Skeletal muscle tissue (tissue), 4 donors: ENCODE results near the gene GPR68. TPM values are rescaled to one million over a fixed set of nuclear protein-coding genes. Genes with fewer than 3 reads are reported as not detected.

Experiments
- H3K27ac ChIP-seq: one replicate; pipeline ENCODE4 v1.7.0; 2013; ENCODE audit warnings: mild to moderate bottlenecking, low read depth, low read length, inconsistent platforms
- H3K27me3 ChIP-seq, 3 donors: one replicate each; pipeline ENCODE4 v1.7.0; 2013; ENCODE audit warnings: low read length in 3 of 3; ENCODE audit not compliant: control insufficient read depth in 3 of 3, insufficient read depth in 3 of 3
- H3K36me3 ChIP-seq, 3 donors: one replicate each; pipeline ENCODE4 v1.7.0; 2013; ENCODE audit warnings: low read length in 3 of 3; ENCODE audit not compliant: control insufficient read depth in 3 of 3, insufficient read depth in 3 of 3
- H3K4me1 ChIP-seq, 3 donors: one replicate each; pipeline ENCODE4 v1.7.0; 2013; ENCODE audit warnings: low read length in 3 of 3, mild to moderate bottlenecking in 3 of 3; ENCODE audit not compliant: control insufficient read depth in 3 of 3, insufficient read depth in 3 of 3
- H3K4me3 ChIP-seq, 3 donors: one replicate each; pipeline ENCODE4 v1.7.0; 2013; ENCODE audit warnings: low read length in 3 of 3
- H3K9ac ChIP-seq, 3 donors: one replicate each; pipeline ENCODE4 v1.7.0; 2013; ENCODE audit warnings: low read length in 3 of 3, mild to moderate bottlenecking in 3 of 3, moderate library complexity in 2 of 3, low read depth in 1 of 3
- H3K9me3 ChIP-seq, 3 donors: one replicate each; pipeline ENCODE4 v1.7.0; 2013; ENCODE audit warnings: low read length in 3 of 3; ENCODE audit not compliant: control insufficient read depth in 3 of 3
- total RNA-seq: library from RNA; depleted of rRNA; stranded (reverse); fragments of >200 nt; gene quantifications from one replicate; pipeline ENCODE4 v1.2.3, GENCODE V29; 2014
- donor health status: Osteomylitis.

GPR68 gene
- total RNA-seq, 1 donor from 2014 or later, result 0.52 TPM

GRCh38 chr14:91225025-91225424 is 19.5 kb downstream of the GPR68 start:
- Histone ChIP-seq H3K9ac (no peak overlapping the region), H3K27me3 (no peaks in the 10 kb centered on the region), H3K4me3 (no peak overlapping the region), H3K36me3 (peaks cover 39 to 46% (median 44%) of the 10 kb centered on the region in 3 donors), H3K9me3 (no peaks in the 10 kb centered on the region), H3K27ac (no peak overlapping the region), H3K4me1 (peaks cover 3 to 6% (median 4%) of the 10 kb centered on the region in 3 donors)

- Histone ChIP-seq H3K4me3 (no peak overlapping the region), H3K27me3 (no peaks in the 10 kb centered on the region), H3K27ac (no peak overlapping the region), H3K9me3 (no peaks in the 10 kb centered on the region), H3K36me3 (peaks cover 32 to 45% (median 38%) of the 10 kb centered on the region in 3 donors), H3K9ac (no peak overlapping the region), H3K4me1 (peaks cover 3 to 6% (median 4%) of the 10 kb centered on the region in 3 donors)
Observed at GRCh38 chr14:91223028-91223783, 21.3 kb downstream of the GPR68 start.

GRCh38 chr14:91221270-91221669 is 23.2 kb downstream of the GPR68 start:
- Histone ChIP-seq H3K4me3 (no peak overlapping the region), H3K27me3 (no peaks in the 10 kb centered on the region), H3K36me3 (peaks cover 43 to 53% (median 48%) of the 10 kb centered on the region in 3 donors), H3K27ac (no peak overlapping the region), H3K4me1 (peaks cover 3 to 6% (median 4%) of the 10 kb centered on the region in 3 donors), H3K9me3 (no peaks in the 10 kb centered on the region), H3K9ac (no peak overlapping the region)

GRCh38 chr14:91220581-91221000 is 23.9 kb downstream of the GPR68 start:
- Histone ChIP-seq H3K4me3 (no peak overlapping the region), H3K27ac (no peak overlapping the region), H3K4me1 (peaks cover 3 to 6% (median 4%) of the 10 kb centered on the region in 3 donors), H3K27me3 (no peaks in the 10 kb centered on the region), H3K9ac (no peak overlapping the region), H3K36me3 (peaks cover 48 to 59% (median 53%) of the 10 kb centered on the region in 3 donors), H3K9me3 (no peaks in the 10 kb centered on the region)

- H3K4me1 ChIP-seq, result peaks cover 3 to 6% (median 4%) of the 10 kb centered on the region in 3 donors
- no peak overlapping the region for H3K27ac ChIP-seq
- H3K4me3 ChIP-seq, result no peak overlapping the region
- no peaks in the 10 kb centered on the region for H3K27me3 ChIP-seq
- peaks cover 48 to 57% (median 52%) of the 10 kb centered on the region in 3 donors for H3K36me3 ChIP-seq
- H3K9ac ChIP-seq, result no peak overlapping the region
- H3K9me3 ChIP-seq, result no peaks in the 10 kb centered on the region
Observed at GRCh38 chr14:91219517-91220389, 24.8 kb downstream of the GPR68 start.

- Histone ChIP-seq H3K4me1 (peaks cover 2 to 6% (median 4%) of the 10 kb centered on the region in 3 donors), H3K9ac (no peak overlapping the region), H3K36me3 (peaks cover 43 to 57% (median 51%) of the 10 kb centered on the region in 3 donors), H3K27me3 (no peaks in the 10 kb centered on the region), H3K9me3 (no peaks in the 10 kb centered on the region), H3K4me3 (no peak overlapping the region), H3K27ac (no peak overlapping the region)
Observed at GRCh38 chr14:91218014-91218413, 26.5 kb downstream of the GPR68 start.

- Histone ChIP-seq H3K9ac (no peak overlapping the region), H3K27ac (no peak overlapping the region), H3K9me3 (no peaks in the 10 kb centered on the region), H3K4me3 (no peak overlapping the region), H3K36me3 (peaks cover 43 to 64% (median 47%) of the 10 kb centered on the region in 3 donors), H3K4me1 (peaks cover 0 to 6% (median 4%) of the 10 kb centered on the region in 3 donors), H3K27me3 (no peaks in the 10 kb centered on the region)
Observed at GRCh38 chr14:91216731-91217226, 27.7 kb downstream of the GPR68 start.

GRCh38 chr14:91215381-91215780 is 29.1 kb downstream of the GPR68 start:
- H3K4me3 ChIP-seq, result no peak overlapping the region
- no peak overlapping the region for H3K27ac ChIP-seq
- H3K9me3 ChIP-seq, result no peaks in the 10 kb centered on the region
- H3K36me3 ChIP-seq, result peaks cover 39 to 64% (median 43%) of the 10 kb centered on the region in 3 donors
- peaks cover 0 to 2% (median 0%) of the 10 kb centered on the region in 3 donors for H3K4me1 ChIP-seq
- no peaks in the 10 kb centered on the region for H3K27me3 ChIP-seq
- no peak overlapping the region for H3K9ac ChIP-seq

GRCh38 chr14:91214306-91214705 is 30.2 kb downstream of the GPR68 start:
- no peak overlapping the region for H3K9ac ChIP-seq
- no peaks in the 10 kb centered on the region for H3K27me3 ChIP-seq
- no peak overlapping the region for H3K27ac ChIP-seq
- peaks cover 38 to 63% (median 46%) of the 10 kb centered on the region in 3 donors for H3K36me3 ChIP-seq
- H3K4me3 ChIP-seq, result no peak overlapping the region
- H3K9me3 ChIP-seq, result no peaks in the 10 kb centered on the region
- H3K4me1 ChIP-seq, result no peaks in the 10 kb centered on the region
